Muscle layer of colon (tissue), 2 donors: Measurements from ENCODE around the gene C2CD5.
"Not testable (repeated sequence)": the region's sequence is repeated elsewhere in the genome, so short reads cannot be mapped to it uniquely, and the experiment has no call there.

Experiments
- H3K27ac ChIP-seq: one replicate; pipeline ENCODE4 v1.7.0; 2013; ENCODE audit warnings: low read depth, mild to moderate bottlenecking, low read length, moderate library complexity
- H3K27me3 ChIP-seq, 2 donors: one replicate each; pipeline ENCODE4 v1.7.0; 2013; ENCODE audit warnings: low read length in 2 of 2, mild to moderate bottlenecking in 2 of 2; ENCODE audit not compliant: insufficient read depth in 2 of 2, control insufficient read depth in 1 of 2
- H3K36me3 ChIP-seq: one replicate; pipeline ENCODE4 v1.7.0; 2013; ENCODE audit warnings: mild to moderate bottlenecking, low read length; ENCODE audit not compliant: insufficient read depth
- H3K4me1 ChIP-seq: one replicate; pipeline ENCODE4 v1.7.0; 2013; ENCODE audit warnings: mild to moderate bottlenecking, low read length; ENCODE audit not compliant: insufficient read depth
- H3K4me3 ChIP-seq, 2 donors: one replicate each; pipeline ENCODE4 v1.7.0; 2013; ENCODE audit warnings: low read length in 2 of 2, low read depth in 1 of 2, mild to moderate bottlenecking in 1 of 2, moderate library complexity in 1 of 2
- H3K9ac ChIP-seq: one replicate; pipeline ENCODE4 v1.7.0; 2013; ENCODE audit warnings: low read length
- H3K9me3 ChIP-seq: one replicate; pipeline ENCODE4 v1.7.0; 2013; ENCODE audit warnings: mild to moderate bottlenecking, low read length
- donor health status: abdominal sarcoma.
- donor health status: Adenocarcinoma of cecum.

C2CD5 gene

GRCh38 chr12:22505826-22506225, 38.5 kb downstream of the C2CD5 start:
- H3K36me3 ChIP-seq = peaks cover 5% of the 10 kb centered on the region

GRCh38 chr12:22500100-22500499, 44.2 kb downstream of the C2CD5 start:
- no peaks in the 10 kb centered on the region for H3K27me3 ChIP-seq
- H3K4me3 ChIP-seq = no peak overlapping the region
- H3K4me1 ChIP-seq = no peaks in the 10 kb centered on the region
- no peak overlapping the region for H3K9ac ChIP-seq
- no peaks in the 10 kb centered on the region for H3K9me3 ChIP-seq
- no peak overlapping the region for H3K27ac ChIP-seq
- H3K36me3 ChIP-seq = no peaks in the 10 kb centered on the region

More at GRCh38 chr12:22505826-22506225, 38.5 kb downstream of the C2CD5 start:
- no peak overlapping the region for H3K9ac ChIP-seq
- no peak overlapping the region for H3K4me3 ChIP-seq
- no peak overlapping the region for H3K27ac ChIP-seq
- H3K9me3 ChIP-seq = no peaks in the 10 kb centered on the region
- no peaks in the 10 kb centered on the region for H3K27me3 ChIP-seq
- H3K4me1 ChIP-seq = no peaks in the 10 kb centered on the region

GRCh38 chr12:22499445-22499844, 44.9 kb downstream of the C2CD5 start:
- Histone ChIP-seq H3K4me3 (no peak overlapping the region), H3K36me3 (no peaks in the 10 kb centered on the region), H3K9ac (no peak overlapping the region), H3K4me1 (no peaks in the 10 kb centered on the region), H3K9me3 (no peaks in the 10 kb centered on the region), H3K27ac (no peak overlapping the region), H3K27me3 (no peaks in the 10 kb centered on the region)

- Histone ChIP-seq H3K4me1 (no peaks in the 10 kb centered on the region), H3K4me3 (no peak overlapping the region), H3K9ac (no peak overlapping the region), H3K27ac (no peak overlapping the region), H3K36me3 (peaks cover 12% of the 10 kb centered on the region), H3K27me3 (no peaks in the 10 kb centered on the region), H3K9me3 (no peaks in the 10 kb centered on the region)
These were observed 50.0 kb downstream of the C2CD5 start for GRCh38 chr12:22494319-22494718.

GRCh38 chr12:22491034-22491433, 53.3 kb downstream of the C2CD5 start:
- peaks cover 17% of the 10 kb centered on the region for H3K36me3 ChIP-seq
- no peaks in the 10 kb centered on the region for H3K4me1 ChIP-seq
- no peaks in the 10 kb centered on the region for H3K27me3 ChIP-seq
- no peak overlapping the region for H3K9ac ChIP-seq
- H3K9me3 ChIP-seq = no peaks in the 10 kb centered on the region
- no peak overlapping the region for H3K4me3 ChIP-seq
- H3K27ac ChIP-seq = no peak overlapping the region

- no peaks in the 10 kb centered on the region for H3K4me1 ChIP-seq
- no peaks in the 10 kb centered on the region for H3K27me3 ChIP-seq
- no peak overlapping the region for H3K9ac ChIP-seq
- peaks cover 29% of the 10 kb centered on the region for H3K36me3 ChIP-seq
- H3K4me3 ChIP-seq = no peak overlapping the region
- H3K27ac ChIP-seq = no peak overlapping the region
- H3K9me3 ChIP-seq = no peaks in the 10 kb centered on the region
These were observed 55.9 kb downstream of the C2CD5 start for GRCh38 chr12:22488478-22488877.

- peaks cover 29% of the 10 kb centered on the region for H3K36me3 ChIP-seq
- H3K9ac ChIP-seq, H3K4me3 ChIP-seq, H3K27me3 ChIP-seq, H3K27ac ChIP-seq, H3K9me3 ChIP-seq, H3K4me1 ChIP-seq: not testable (repeated sequence)
These were observed 56.7 kb downstream of the C2CD5 start for GRCh38 chr12:22487683-22488082.

- H3K27me3 ChIP-seq = no peaks in the 10 kb centered on the region
- H3K36me3 ChIP-seq = peaks cover 16% of the 10 kb centered on the region
- no peak overlapping the region for H3K4me3 ChIP-seq
- H3K9ac ChIP-seq = no peak overlapping the region
- H3K27ac ChIP-seq = no peak overlapping the region
- no peaks in the 10 kb centered on the region for H3K4me1 ChIP-seq
- no peaks in the 10 kb centered on the region for H3K9me3 ChIP-seq
These were observed 62.7 kb downstream of the C2CD5 start for GRCh38 chr12:22481547-22482104.

- not testable (repeated sequence) for H3K27ac ChIP-seq, H3K9me3 ChIP-seq, H3K4me3 ChIP-seq, H3K9ac ChIP-seq, H3K4me1 ChIP-seq, H3K27me3 ChIP-seq
- H3K36me3 ChIP-seq = peaks cover 16% of the 10 kb centered on the region
These were observed 63.5 kb downstream of the C2CD5 start for GRCh38 chr12:22480814-22481213.

GRCh38 chr12:22480016-22480415, 64.3 kb downstream of the C2CD5 start:
- Histone ChIP-seq H3K4me1 (no peaks in the 10 kb centered on the region), H3K4me3 (no peak overlapping the region), H3K27ac (no peak overlapping the region), H3K36me3 (peaks cover 16% of the 10 kb centered on the region), H3K27me3 (no peaks in the 10 kb centered on the region), H3K9ac (no peak overlapping the region), H3K9me3 (no peaks in the 10 kb centered on the region)

- Histone ChIP-seq H3K27ac (no peak overlapping the region), H3K27me3 (no peaks in the 10 kb centered on the region), H3K9ac (no peak overlapping the region), H3K4me1 (no peaks in the 10 kb centered on the region), H3K36me3 (peaks cover 14% of the 10 kb centered on the region), H3K4me3 (no peak overlapping the region), H3K9me3 (no peaks in the 10 kb centered on the region)
These were observed 66.5 kb downstream of the C2CD5 start for GRCh38 chr12:22477894-22478287.

GRCh38 chr12:22477166-22477893, 67.0 kb downstream of the C2CD5 start:
- H3K4me1 ChIP-seq = no peaks in the 10 kb centered on the region
- no peak overlapping the region for H3K9ac ChIP-seq
- H3K4me3 ChIP-seq = no peak overlapping the region
- H3K36me3 ChIP-seq = peaks cover 10% of the 10 kb centered on the region
- H3K27ac ChIP-seq = no peak overlapping the region
- H3K27me3 ChIP-seq = no peaks in the 10 kb centered on the region
- no peaks in the 10 kb centered on the region for H3K9me3 ChIP-seq
